Suprapubic skin (tissue), 4 donors: Measurements from ENCODE around the gene CADPS.

Source experiments
- POLR2A ChIP-seq, 2 donors: fragments of 450-650 bp; IDR thresholded peaks; one replicate each; pipeline ENCODE4 v1.6.1; 2017; ENCODE audit warnings: antibody characterized with exemption in 2 of 2, mild to moderate bottlenecking in 2 of 2, moderate library complexity in 2 of 2
- POLR2AphosphoS5 ChIP-seq, 3 donors: sonication (generic); formaldehyde crosslinking; IDR thresholded peaks; one replicate each; pipeline ENCODE4 v1.6.1; 2017; ENCODE audit warnings: antibody characterized with exemption in 3 of 3
- TF ChIP-seq, protein P1 (sequence below), 2 donors: fragments of 200-600 bp in 1 of 2; fragments of 450-650 bp in 1 of 2; sonication (generic) in 1 of 2; IDR thresholded peaks; one replicate each; pipeline ENCODE4 v1.5.1; 2016 to 2019; ENCODE audit warnings: antibody characterized with exemption in 2 of 2, mild to moderate bottlenecking in 1 of 2, moderate library complexity in 1 of 2

GRCh38 chr3:62669161-62669560 lies 206.1 kb downstream of the CADPS start:
- TF ChIP-seq, protein P1, sequence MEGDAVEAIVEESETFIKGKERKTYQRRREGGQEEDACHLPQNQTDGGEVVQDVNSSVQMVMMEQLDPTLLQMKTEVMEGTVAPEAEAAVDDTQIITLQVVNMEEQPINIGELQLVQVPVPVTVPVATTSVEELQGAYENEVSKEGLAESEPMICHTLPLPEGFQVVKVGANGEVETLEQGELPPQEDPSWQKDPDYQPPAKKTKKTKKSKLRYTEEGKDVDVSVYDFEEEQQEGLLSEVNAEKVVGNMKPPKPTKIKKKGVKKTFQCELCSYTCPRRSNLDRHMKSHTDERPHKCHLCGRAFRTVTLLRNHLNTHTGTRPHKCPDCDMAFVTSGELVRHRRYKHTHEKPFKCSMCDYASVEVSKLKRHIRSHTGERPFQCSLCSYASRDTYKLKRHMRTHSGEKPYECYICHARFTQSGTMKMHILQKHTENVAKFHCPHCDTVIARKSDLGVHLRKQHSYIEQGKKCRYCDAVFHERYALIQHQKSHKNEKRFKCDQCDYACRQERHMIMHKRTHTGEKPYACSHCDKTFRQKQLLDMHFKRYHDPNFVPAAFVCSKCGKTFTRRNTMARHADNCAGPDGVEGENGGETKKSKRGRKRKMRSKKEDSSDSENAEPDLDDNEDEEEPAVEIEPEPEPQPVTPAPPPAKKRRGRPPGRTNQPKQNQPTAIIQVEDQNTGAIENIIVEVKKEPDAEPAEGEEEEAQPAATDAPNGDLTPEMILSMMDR (IDR thresholded peaks at IDR 0.05): no peak
- TF ChIP-seq POLR2A (IDR thresholded peaks at IDR 0.05) (no peak), POLR2AphosphoS5 (IDR thresholded peaks at IDR 0.05) (no peak)
